Ovary (tissue), 3 donors: ENCODE measurements around the gene MRPL1.

Experiments used
- EP300 ChIP-seq: sonication (generic); formaldehyde crosslinking; IDR thresholded peaks from one replicate; pipeline ENCODE4 v1.6.1; 2017; ENCODE audit warnings: antibody characterized with exemption
- POLR2A ChIP-seq: fragments of 450-650 bp; IDR thresholded peaks from one replicate; pipeline ENCODE4 v1.6.1; 2017; ENCODE audit warnings: antibody characterized with exemption, mild to moderate bottlenecking, moderate library complexity
- TF ChIP-seq, protein P1 (sequence below), 3 donors: fragments of 450-650 bp in 2 of 3; fragments of 200-600 bp in 1 of 3; IDR thresholded peaks; one replicate each; pipeline versions ENCODE4 v1.5.1 to v1.8.0; 2016 to 2022; ENCODE audit warnings: antibody characterized with exemption in 3 of 3, mild to moderate bottlenecking in 1 of 3
- donor health status: DM: no; HTN: no; CAD: no.

DNA sequence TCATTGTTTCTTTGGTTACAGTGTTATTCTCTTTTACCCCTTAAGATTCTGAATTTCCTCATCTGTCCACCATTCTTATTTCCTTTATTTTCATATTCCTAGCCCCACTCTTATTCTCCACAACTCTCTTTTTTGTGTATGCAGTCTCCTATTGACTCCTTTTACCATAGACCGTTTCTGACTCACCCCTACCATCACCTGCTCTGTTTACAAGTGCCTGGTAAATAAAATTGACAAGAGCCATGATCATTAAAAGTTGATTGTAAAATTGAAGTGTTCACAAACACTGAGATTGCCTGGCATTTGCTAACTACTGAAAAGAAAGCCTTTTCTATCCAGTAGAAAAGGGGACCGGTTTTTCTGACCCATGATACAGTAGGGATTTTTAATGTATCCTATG is 54.4 kb downstream of the MRPL1 start:
- TF ChIP-seq, protein P1, sequence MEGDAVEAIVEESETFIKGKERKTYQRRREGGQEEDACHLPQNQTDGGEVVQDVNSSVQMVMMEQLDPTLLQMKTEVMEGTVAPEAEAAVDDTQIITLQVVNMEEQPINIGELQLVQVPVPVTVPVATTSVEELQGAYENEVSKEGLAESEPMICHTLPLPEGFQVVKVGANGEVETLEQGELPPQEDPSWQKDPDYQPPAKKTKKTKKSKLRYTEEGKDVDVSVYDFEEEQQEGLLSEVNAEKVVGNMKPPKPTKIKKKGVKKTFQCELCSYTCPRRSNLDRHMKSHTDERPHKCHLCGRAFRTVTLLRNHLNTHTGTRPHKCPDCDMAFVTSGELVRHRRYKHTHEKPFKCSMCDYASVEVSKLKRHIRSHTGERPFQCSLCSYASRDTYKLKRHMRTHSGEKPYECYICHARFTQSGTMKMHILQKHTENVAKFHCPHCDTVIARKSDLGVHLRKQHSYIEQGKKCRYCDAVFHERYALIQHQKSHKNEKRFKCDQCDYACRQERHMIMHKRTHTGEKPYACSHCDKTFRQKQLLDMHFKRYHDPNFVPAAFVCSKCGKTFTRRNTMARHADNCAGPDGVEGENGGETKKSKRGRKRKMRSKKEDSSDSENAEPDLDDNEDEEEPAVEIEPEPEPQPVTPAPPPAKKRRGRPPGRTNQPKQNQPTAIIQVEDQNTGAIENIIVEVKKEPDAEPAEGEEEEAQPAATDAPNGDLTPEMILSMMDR (IDR thresholded peaks at IDR 0.05), result no peak
- TF ChIP-seq POLR2A, result no peak
- TF ChIP-seq EP300, result no peak
